B cell (primary cell): ENCODE results near the gene MAP4K4. TPM values are rescaled to one million over a fixed set of nuclear protein-coding genes. Genes with fewer than 3 reads are reported as not detected.

Source experiments
- ATAC-seq: fragments of 200-7000 bp; cut with Tn5 transposase; one replicate; pipeline ENCODE4 v1.10.0; 2021; ENCODE audit warnings: low read depth, mild to moderate bottlenecking, moderate number of reproducible peaks, moderate library complexity
- CTCF ChIA-PET: fragments of 350-600 bp; sonication (Branson Sonifier 250); formaldehyde crosslinking; loops from one replicate; lab custom pipeline; 2021; ENCODE audit warnings: antibody characterized with exemption, inconsistent platforms; lab: Charles Lee
- POLR2A ChIA-PET: fragments of 350-600 bp; sonication (Branson Sonifier 250); formaldehyde crosslinking; loops from one replicate; lab custom pipeline; 2021; ENCODE audit warnings: antibody characterized with exemption; lab: Charles Lee
- DNase-seq: peaks from one replicate; pipeline ENCODE4 v3.0.0; 2013
- H2AFZ ChIP-seq: 2 replicates; pipeline ENCODE4 v1.6.1; 2012; ENCODE audit warnings: mild to moderate bottlenecking, low read depth, low read length; ENCODE audit not compliant: insufficient read depth, poor library complexity, severe bottlenecking
- H3K27ac ChIP-seq, 2 donors: 1 replicate in 1 of 2; 2 replicates in 1 of 2; pipeline ENCODE4 v1.5.1; 2012 to 2013; ENCODE audit warnings: low read length in 2 of 2, mild to moderate bottlenecking in 2 of 2, moderate library complexity in 1 of 2
- H3K27me3 ChIP-seq, 4 experiments: fragments of 200-600 bp in 1 of 4; sonication (generic) in 1 of 4; replicated peaks in 1 of 4; 1 replicate in 2 of 4; 2 replicates in 2 of 4; pipeline versions ENCODE4 v1.6.1 to v1.7.0; 2013 to 2016; ENCODE audit warnings: low read length in 3 of 4, mild to moderate bottlenecking in 2 of 4, mixed read lengths in 1 of 4, moderate library complexity in 1 of 4; ENCODE audit not compliant: insufficient read depth in 4 of 4, control insufficient read depth in 3 of 4; ENCODE audit errors: control extremely low read depth in 1 of 4
- H3K36me3 ChIP-seq, 2 experiments: replicated peaks in 1 of 2; 1 replicate in 1 of 2; 2 replicates in 1 of 2; pipeline versions ENCODE4 v1.6.1 to v1.7.1; 2013; ENCODE audit warnings: low read length in 1 of 2; ENCODE audit not compliant: insufficient read depth in 2 of 2, control insufficient read depth in 1 of 2; ENCODE audit errors: control extremely low read depth in 1 of 2, extremely low read depth in 1 of 2
- H3K4me1 ChIP-seq, 2 donors: fragments of 200-600 bp in 1 of 2; sonication (generic) in 1 of 2; 1 replicate in 1 of 2; 2 replicates in 1 of 2; pipeline versions ENCODE4 v1.5.1 to v1.6.1; 2013 to 2017; ENCODE audit warnings: low read length in 2 of 2; ENCODE audit not compliant: control insufficient read depth in 2 of 2, insufficient read depth in 2 of 2
- H3K4me2 ChIP-seq: replicated peaks from 2 replicates; pipeline ENCODE3; 2012; ENCODE audit warnings: mild to moderate bottlenecking, low read depth, low read length; ENCODE audit not compliant: poor library complexity, severe bottlenecking
- H3K4me3 ChIP-seq, 5 experiments: fragments of 200-600 bp in 1 of 5; sonication (generic) in 1 of 5; 1 replicate in 3 of 5; 2 replicates in 2 of 5; pipeline versions ENCODE4 v1.5.1 to v1.7.0; 2011 to 2016; ENCODE audit warnings: low read length in 4 of 5, mild to moderate bottlenecking in 4 of 5, low read depth in 2 of 5, control low read depth in 1 of 5, moderate library complexity in 1 of 5; ENCODE audit not compliant: insufficient read depth in 1 of 5; ENCODE audit errors: control extremely low read depth in 1 of 5, extremely low read depth in 1 of 5
- H3K79me2 ChIP-seq: fragments of 200-600 bp; sonication (generic); one replicate; pipeline ENCODE4 v1.6.0; 2016; ENCODE audit warnings: low read length; ENCODE audit not compliant: control insufficient read depth, insufficient read depth
- H3K9ac ChIP-seq: fragments of 200-600 bp; sonication (generic); 2 replicates; pipeline ENCODE4 v1.6.1; 2017; ENCODE audit warnings: mild to moderate bottlenecking, low read length, moderate library complexity
- H3K9me3 ChIP-seq, 3 donors: one replicate each; pipeline versions ENCODE4 v1.6.1 to v1.7.1; 2013; ENCODE audit warnings: low read length in 2 of 3; ENCODE audit not compliant: control insufficient read depth in 2 of 3, insufficient read depth in 1 of 3; ENCODE audit errors: control extremely low read depth in 1 of 3
- H4K20me1 ChIP-seq: 2 replicates; pipeline ENCODE4 v1.6.0; 2012; ENCODE audit warnings: mild to moderate bottlenecking, low read length; ENCODE audit not compliant: insufficient read depth, control insufficient read depth, poor library complexity, severe bottlenecking
- H3K27ac Mint-ChIP-seq: one replicate; pipeline ENCODE4 v1.8.0; 2021; ENCODE audit warnings: mixed read lengths
- H3K27me3 Mint-ChIP-seq: one replicate; pipeline ENCODE4 v1.8.0; 2021; ENCODE audit warnings: mixed read lengths
- H3K4me1 Mint-ChIP-seq: one replicate; pipeline ENCODE4 v1.8.0; 2021; ENCODE audit warnings: mixed read lengths
- H3K4me3 Mint-ChIP-seq: one replicate; pipeline ENCODE4 v1.8.0; 2021; ENCODE audit warnings: mixed read lengths
- H3K9me3 Mint-ChIP-seq: one replicate; pipeline ENCODE4 v1.8.0; 2022; ENCODE audit warnings: mixed read lengths; ENCODE audit not compliant: insufficient read depth
- CTCF ChIP-seq: fragments of 200-600 bp; IDR thresholded peaks from one replicate; pipeline ENCODE4 v1.8.0; 2022; ENCODE audit warnings: antibody characterized with exemption, mild to moderate bottlenecking
- EZH2 ChIP-seq: IDR thresholded peaks from 2 replicates; pipeline ENCODE4 v1.6.1; 2012; ENCODE audit warnings: borderline replicate concordance, low read depth, mild to moderate bottlenecking, moderate library complexity, low read length; ENCODE audit not compliant: insufficient read depth, poor library complexity, severe bottlenecking
- WGBS: methylation state at CpG from one replicate; pipeline ENCODE4 v1.1.5; 2013; ENCODE audit warnings: missing lambda C conversion rate; ENCODE audit not compliant: insufficient coverage; 5-methylcytosine and 5-hydroxymethylcytosine counted together
- intact Hi-C: fragments of 100-400 bp; cut with micrococcal nuclease; formaldehyde crosslinking; loops from one replicate; pipeline ENCODE4 v1.10.0; 2022
- polyA plus RNA-seq: library from polyadenylated mRNA; depleted of rRNA; stranded (reverse); fragments of >200 nt; gene quantifications from 2 replicates; pipeline ENCODE4 v1.2.3, GENCODE V29; 2012
- total RNA-seq, 2 donors: library from RNA; stranded (reverse); fragments of 120-200 nt in 1 of 2; gene quantifications; 1 replicate in 1 of 2; 2 replicates in 1 of 2; pipeline versions ENCODE4 v1.2.3 to v1.2.4, GENCODE V29; 2013 to 2022

MAP4K4 gene
- total and polyA plus RNA-seq, 2 donors (not counting 1 experiment from before 2014, with no cell fraction given): 54.8 to 280 TPM

GRCh38 chr2:101912545-101912944 is 215.0 kb downstream of the MAP4K4 start:
- intact Hi-C loops: loop anchor here (10.0 kb wide), 1 partner anchor 198 kb away; no protein-coding TSS in a partner anchor
- Histone ChIP-seq H3K9ac (peak overlapping the region; percentile 46), H3K79me2 (no peaks in the 10 kb centered on the region), H3K4me3 (peak overlapping the region in 3 of 5 experiments; percentile 12 to 45 (median 14)), H3K27ac (peak overlapping the region; percentile 3 to 13), H2AFZ (peak overlapping the region; percentile 44), H3K36me3 (no peaks in the 10 kb centered on the region), H3K4me2 (peak overlapping the region; percentile 70), H3K27me3 (no peaks in the 10 kb centered on the region), H4K20me1 (no peaks in the 10 kb centered on the region), H3K9me3 (peaks cover 0 to 26% (median 9%) of the 10 kb centered on the region in 3 donors), H3K4me1 (peaks cover 15 to 28% of the 10 kb centered on the region in 2 donors)
- ChIA-PET CTCF (interaction anchor here (1.2 kb wide), 1 partner anchor 9 kb away, joined by 4 read pairs; no protein-coding TSS in a partner anchor), POLR2A (no interaction called here)
- Mint-ChIP-seq H3K4me3 (peak overlapping the region; percentile 40), H3K27ac (peak overlapping the region; percentile 85), H3K9me3 (peaks cover 9% of the 10 kb centered on the region), H3K27me3 (no peaks in the 10 kb centered on the region), H3K4me1 (peaks cover 42% of the 10 kb centered on the region)
- ATAC-seq: peak; percentile 95
- DNase-seq: peak; percentile 66
- 0% methylated on average over 1 of the region's 2 CpGs for WGBS
- TF ChIP-seq CTCF: no peak
- no peak for TF ChIP-seq EZH2

- CTCF ChIA-PET: interaction anchor here (0.8 to 1.3 kb wide), 2 partner anchors 8 to 11 kb away, joined by 3 to 4 read pairs; no protein-coding TSS in a partner anchor
- peak overlapping the region; percentile 4 for H3K4me2 ChIP-seq
These were observed 223.9 kb downstream of the MAP4K4 start for GRCh38 chr2:101921319-101921952.

More at GRCh38 chr2:101921319-101921952, 223.9 kb downstream of the MAP4K4 start:
- DNase-seq (peak; percentile 65), ATAC-seq (peak; percentile 88)
- H3K27me3 Mint-ChIP-seq: no peaks in the 10 kb centered on the region
- H3K27ac Mint-ChIP-seq: peak overlapping the region; percentile 94
- Histone ChIP-seq H3K4me3 (no peak overlapping the region), H3K36me3 (no peaks in the 10 kb centered on the region), H3K79me2 (no peaks in the 10 kb centered on the region), H2AFZ (no peak overlapping the region), H3K27ac (peak overlapping the region; percentile 71 to 76), H3K9ac (no peak overlapping the region), H4K20me1 (no peaks in the 10 kb centered on the region), H3K9me3 (peaks cover 3 to 23% (median 20%) of the 10 kb centered on the region in 3 donors), H3K4me1 (peaks cover 21 to 24% of the 10 kb centered on the region in 2 donors), H3K27me3 (no peaks in the 10 kb centered on the region)
- H3K4me3 Mint-ChIP-seq: peak overlapping the region; percentile 50
- TF ChIP-seq CTCF (no peak), EZH2 (no peak)
- intact Hi-C loops: loop anchor here (1.0 kb wide), 1 partner anchor 8 kb away; no protein-coding TSS in a partner anchor
- WGBS: 0% methylated on average over 3 of the region's 5 CpGs
- H3K9me3 Mint-ChIP-seq: peaks cover 9% of the 10 kb centered on the region
- H3K4me1 Mint-ChIP-seq: peaks cover 23% of the 10 kb centered on the region
- POLR2A ChIA-PET: no interaction called here
